Ureter (tissue), 1 donor: ENCODE measurements around the gene PSMD14. TPM values are rescaled to one million over a fixed set of nuclear protein-coding genes. Genes with fewer than 3 reads are reported as not detected.
"Not testable (repeated sequence)": the region's sequence is repeated elsewhere in the genome, so short reads cannot be mapped to it uniquely, and the experiment has no call there.

Experiments used
- DNase-seq: peaks from one replicate; pipeline ENCODE4 v3.0.0-alpha.2; 2020; ENCODE audit warnings: low spot score
- total RNA-seq: library from RNA; stranded (reverse); gene quantifications from one replicate; pipeline ENCODE4 v1.2.4, GENCODE V29; 2023
- donor health status: DM: yes; HTN: yes; CAD: no.

PSMD14 gene
- total RNA-seq, 1 donor from 2014 or later = 43.3 TPM

DNA sequence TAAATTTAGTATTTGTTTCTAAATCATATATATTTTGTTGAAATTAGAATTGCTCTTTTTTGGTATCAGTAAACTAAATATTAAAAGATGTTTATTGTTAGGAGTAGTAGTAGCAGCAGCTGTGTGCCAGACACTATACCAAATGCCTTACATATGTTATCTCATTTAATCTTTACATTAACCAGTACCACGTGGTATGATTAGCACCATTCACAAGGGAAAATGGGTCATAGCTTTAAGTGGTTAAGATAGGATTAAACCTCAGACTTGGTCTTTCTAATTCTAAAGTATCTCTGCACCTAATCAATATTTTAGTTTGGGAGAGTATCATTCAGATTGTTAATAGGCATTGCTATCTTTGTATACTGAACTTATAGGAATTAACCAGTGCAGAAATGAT is 29.0 kb downstream of the PSMD14 start:
- DNase-seq = no peak

DNA sequence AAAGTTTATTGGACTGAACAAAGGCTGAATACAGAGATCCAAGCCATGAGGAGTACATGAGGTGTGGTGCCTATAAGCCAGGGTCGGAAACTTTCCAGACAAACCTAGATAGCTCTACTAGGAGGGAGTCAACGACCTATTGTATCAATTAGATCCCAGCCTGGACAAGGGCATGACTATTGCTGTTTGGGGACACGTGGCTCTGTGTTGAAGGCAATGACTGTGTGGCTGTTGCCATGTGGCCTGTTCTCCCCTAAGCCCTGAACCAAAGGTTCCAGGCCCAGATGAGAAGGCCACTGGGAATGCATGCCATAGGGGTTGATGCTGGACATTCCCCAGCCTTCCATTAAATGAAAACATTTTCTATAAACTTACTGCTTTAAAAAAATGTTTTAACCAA is 31.3 kb downstream of the PSMD14 start:
- DNase-seq = not testable (repeated sequence)

DNA sequence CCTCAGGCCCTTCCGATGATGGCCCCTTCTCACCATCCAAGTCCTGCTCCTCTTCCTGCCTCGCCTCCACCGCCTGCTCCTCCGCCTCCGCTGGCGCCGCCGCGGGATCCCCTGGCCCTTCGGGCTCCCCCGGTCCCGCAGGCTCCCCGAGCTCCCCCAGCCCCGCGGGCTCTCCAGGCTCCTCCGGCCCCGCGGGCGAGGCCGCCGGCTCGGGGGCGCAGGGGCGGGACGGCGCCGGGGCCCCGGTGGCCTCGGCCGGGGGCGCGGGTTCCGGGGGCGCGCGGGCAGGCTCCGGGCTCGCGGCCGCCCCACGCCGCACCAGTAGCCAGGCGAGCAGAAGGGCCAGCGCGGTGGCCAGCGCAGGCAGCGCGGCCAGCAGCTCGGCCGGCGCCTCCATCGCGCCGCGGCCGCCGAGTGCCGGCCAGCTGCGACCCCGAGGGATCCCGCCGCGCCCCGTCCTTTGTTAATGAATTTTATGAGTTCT is 32.7 kb downstream of the PSMD14 start:
- DNase-seq = not testable (repeated sequence)

DNA sequence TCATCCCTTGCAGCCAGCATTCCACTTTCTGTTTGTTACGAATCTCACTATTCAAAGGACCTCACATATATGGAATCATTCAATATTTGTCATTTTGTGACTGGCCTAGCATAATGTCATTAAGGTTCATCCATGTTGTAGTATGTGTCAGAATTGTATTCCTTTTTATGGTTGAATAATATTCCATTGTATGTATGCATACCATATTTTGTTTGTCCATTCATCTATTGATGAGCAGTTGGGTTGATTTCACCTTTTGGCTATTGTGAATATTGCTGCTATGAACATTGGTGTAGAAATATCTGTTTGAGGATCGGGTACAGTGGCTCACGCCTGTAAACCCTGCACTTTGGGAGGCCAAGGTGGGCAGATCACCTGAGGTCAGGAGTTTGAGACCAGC is 35.0 kb downstream of the PSMD14 start:
- no peak for DNase-seq

- DNase-seq = no peak
Measured at GRCh38 chr2:161344692-161345091, 36.5 kb downstream of the PSMD14 start.

- DNase-seq = no peak
Measured at GRCh38 chr2:161351678-161352077, 43.5 kb downstream of the PSMD14 start.

- DNase-seq = no peak
Measured at GRCh38 chr2:161352719-161353118, 44.5 kb downstream of the PSMD14 start.

- DNase-seq = no peak
Measured at GRCh38 chr2:161353543-161353942, 45.3 kb downstream of the PSMD14 start.

DNA sequence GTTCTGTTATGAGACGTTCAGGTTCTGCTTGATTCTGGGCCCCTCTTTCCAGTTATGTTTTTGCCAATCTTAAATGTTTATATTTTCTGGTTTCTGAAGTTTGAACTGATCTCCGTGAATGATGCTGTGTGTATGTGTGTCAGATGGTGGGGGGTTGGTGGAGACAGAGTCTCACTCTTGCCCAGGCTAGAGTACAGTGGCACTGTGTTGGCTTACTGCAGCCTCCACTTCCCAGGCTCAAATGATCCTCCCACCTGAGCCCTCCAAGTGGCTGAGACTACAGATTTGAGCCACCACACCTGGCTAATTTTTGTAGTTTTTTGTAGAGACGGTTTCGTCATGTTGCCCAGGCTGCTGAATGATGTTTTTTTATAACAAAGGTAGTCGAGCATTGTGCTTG is 45.9 kb downstream of the PSMD14 start:
- DNase-seq = no peak

DNA sequence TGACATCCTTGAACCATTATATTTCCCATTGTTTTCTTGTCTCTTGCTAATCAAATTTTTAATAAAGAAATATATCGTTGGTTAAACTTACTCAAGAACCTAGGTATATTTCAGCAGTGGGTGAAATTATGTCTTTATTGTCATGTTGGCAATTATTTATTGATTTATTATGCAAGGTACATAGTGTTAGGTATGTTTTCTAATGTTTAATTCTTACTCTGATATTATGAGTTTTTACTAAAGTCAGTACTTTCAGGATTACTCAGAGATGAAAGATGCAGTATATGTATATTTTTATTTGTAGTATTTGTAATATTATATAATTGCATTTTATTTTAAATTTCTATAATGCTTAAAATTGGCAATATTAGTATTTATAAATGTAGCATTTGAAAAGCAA is 46.9 kb downstream of the PSMD14 start:
- no peak for DNase-seq

DNA sequence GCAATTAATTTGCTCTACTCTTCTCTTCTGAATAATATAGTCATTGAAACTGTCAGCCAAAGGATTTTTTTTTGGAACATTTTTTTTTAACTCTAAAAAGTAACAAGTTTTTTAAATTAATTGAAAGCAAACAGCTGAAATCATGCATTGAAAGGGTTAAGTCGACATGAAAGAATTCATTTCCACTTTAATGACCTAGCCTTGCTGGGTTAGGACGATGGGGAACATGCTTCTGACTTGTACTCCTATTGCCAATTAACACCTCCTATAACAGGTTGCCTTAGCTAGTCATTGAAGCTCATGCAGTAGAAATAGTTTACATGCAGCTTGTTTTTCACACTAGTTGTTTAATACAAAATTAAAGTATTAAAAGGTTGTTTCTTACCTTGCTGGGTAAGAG is 47.8 kb downstream of the PSMD14 start:
- no peak for DNase-seq

- DNase-seq = no peak
Measured at GRCh38 chr2:161357097-161357496, 48.9 kb downstream of the PSMD14 start.

GRCh38 chr2:161358838-161359237 is 50.6 kb downstream of the PSMD14 start:
- DNase-seq = no peak

GRCh38 chr2:161360095-161360654 is 52.0 kb downstream of the PSMD14 start:
- DNase-seq = not testable (repeated sequence)

GRCh38 chr2:161362568-161363166 is 54.4 kb downstream of the PSMD14 start:
- no peak for DNase-seq

DNA sequence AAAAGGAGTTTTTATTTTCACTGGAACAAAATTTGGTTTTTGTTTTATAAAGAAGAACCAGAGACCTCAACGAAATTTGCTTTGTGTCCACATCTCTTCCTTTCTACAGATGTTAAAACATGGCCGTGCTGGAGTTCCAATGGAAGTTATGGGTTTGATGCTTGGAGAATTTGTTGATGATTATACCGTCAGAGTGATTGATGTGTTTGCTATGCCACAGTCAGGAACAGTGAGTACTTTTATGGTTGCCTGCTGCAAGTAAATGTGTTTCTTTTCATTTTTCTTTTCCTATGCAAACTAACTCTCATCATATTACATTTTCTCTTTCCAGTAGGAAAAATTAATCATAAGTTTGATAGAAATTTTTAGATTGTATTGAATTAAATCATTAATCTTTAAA is 59.5 kb downstream of the PSMD14 start:
- DNase-seq = no peak

GRCh38 chr2:161369311-161369710 is 61.1 kb downstream of the PSMD14 start:
- no peak for DNase-seq

GRCh38 chr2:161370981-161371380 is 62.8 kb downstream of the PSMD14 start:
- DNase-seq = no peak

DNA sequence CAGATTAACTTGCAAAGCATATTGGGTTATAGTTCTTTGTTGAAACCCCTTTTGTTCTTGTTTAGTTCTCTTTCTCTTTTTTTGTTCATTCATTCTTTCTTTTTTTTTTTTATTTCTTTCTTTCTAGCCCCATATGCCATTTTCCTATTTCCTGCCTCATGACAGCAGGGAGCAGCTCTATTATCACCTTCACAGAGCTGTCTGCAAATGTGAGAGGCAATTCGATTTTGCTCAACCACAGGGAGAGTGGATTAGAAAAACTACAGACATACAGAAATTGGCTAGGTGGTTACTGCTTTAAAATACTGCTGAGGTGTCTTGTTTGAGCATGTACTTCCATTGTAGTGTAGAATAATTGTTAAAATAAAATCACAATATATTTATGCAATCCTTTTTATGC is 63.6 kb downstream of the PSMD14 start:
- no peak for DNase-seq

- no peak for DNase-seq
Measured at GRCh38 chr2:161373942-161374341, 65.7 kb downstream of the PSMD14 start.

DNA sequence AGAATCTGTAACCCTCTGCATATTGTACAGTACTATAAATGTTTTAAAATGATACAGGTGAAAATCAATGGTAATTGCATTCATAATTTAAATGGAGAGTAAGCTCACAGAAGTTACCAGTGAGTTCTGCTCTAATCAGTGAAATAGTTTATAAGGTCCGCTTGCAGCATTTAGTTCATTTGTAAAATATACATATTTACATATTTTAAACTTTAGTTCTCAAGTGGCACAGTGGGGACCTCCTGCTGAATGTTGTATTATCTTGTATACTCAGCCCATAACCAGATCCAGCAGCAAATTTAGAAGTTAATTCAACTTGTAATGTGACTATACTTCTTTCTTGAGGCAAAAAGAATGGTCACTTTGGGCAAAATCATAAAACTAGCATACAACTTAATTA is 66.2 kb downstream of the PSMD14 start:
- no peak for DNase-seq

DNA sequence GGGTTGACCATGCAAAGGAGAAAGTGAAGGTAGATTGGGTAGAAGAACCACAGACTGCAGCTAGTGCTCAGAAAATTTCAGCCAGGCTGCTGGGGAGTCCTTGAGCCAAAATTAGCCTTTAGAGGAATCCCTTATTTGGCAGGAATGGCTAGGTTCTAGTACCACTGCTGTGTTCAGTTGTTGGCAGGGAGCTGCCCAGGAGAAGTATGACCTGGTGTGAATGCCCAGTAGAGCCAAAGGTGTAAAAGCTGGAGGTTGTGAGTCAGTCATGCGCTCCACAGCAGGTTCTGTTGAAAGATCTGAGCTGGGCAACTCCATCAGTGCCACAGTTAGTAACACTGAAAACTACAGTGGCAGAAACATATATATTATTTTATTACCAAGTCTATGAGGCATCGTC is 71.5 kb downstream of the PSMD14 start:
- no peak for DNase-seq

GRCh38 chr2:161381546-161381945 is 73.3 kb downstream of the PSMD14 start:
- no peak for DNase-seq

DNA sequence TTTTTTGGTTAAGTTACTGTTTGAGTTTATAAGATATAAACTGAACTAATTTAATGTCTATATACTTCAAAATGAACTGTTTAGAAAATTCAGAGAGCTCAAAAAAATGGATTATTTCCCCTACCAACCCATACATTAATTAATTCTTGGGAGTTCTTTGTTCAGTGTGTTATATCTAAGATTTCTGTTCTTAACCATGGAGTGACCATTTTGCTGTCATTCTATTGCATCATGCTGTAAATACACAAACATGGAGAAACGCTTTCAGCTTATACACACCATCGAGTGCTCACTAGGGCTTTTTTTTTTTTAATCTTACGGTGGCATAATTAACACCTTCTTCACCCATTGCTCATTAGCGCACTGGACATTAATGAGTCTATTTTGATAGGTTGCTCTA is 74.5 kb downstream of the PSMD14 start:
- no peak for DNase-seq
